RWPE2 (cell line): ENCODE data around the gene TXNDC11.

Source experiments
- ATAC-seq: fragments of 200-7000 bp; cut with Tn5 transposase; 3 replicates; pipeline ENCODE4 v1.9.1; 2021; ENCODE audit warnings: low read depth
- DNase-seq: peaks from one replicate; pipeline ENCODE4 v3.0.0-alpha.2; 2020; ENCODE audit warnings: low spot score
- H3K27ac ChIP-seq: fragments of 450-650 bp; 2 replicates; pipeline ENCODE4 v1.5.1; 2017; ENCODE audit warnings: mild to moderate bottlenecking; ENCODE audit not compliant: poor library complexity, severe bottlenecking
- H3K27me3 ChIP-seq: fragments of 250-450 bp; sonication (Bioruptor Pico); 2 replicates; pipeline ENCODE4 v1.5.1; 2021; ENCODE audit warnings: mild to moderate bottlenecking, moderate library complexity; ENCODE audit not compliant: insufficient read depth, poor library complexity, severe bottlenecking
- H3K36me3 ChIP-seq: fragments of 250-450 bp; sonication (Bioruptor Pico); 2 replicates; pipeline ENCODE4 v1.5.1; 2020; ENCODE audit warnings: low read depth, mild to moderate bottlenecking, moderate library complexity
- H3K4me1 ChIP-seq: fragments of 250-450 bp; sonication (Bioruptor Pico); 2 replicates; pipeline ENCODE4 v1.5.1; 2021; ENCODE audit warnings: mild to moderate bottlenecking, moderate library complexity; ENCODE audit not compliant: insufficient read depth, poor library complexity, severe bottlenecking
- H3K4me3 ChIP-seq: fragments of 250-450 bp; sonication (Bioruptor Pico); 2 replicates; pipeline ENCODE4 v1.5.1; 2021; ENCODE audit warnings: mild to moderate bottlenecking, moderate library complexity; ENCODE audit not compliant: severe bottlenecking
- H3K9me3 ChIP-seq: fragments of 250-450 bp; sonication (Bioruptor Pico); 2 replicates; pipeline ENCODE4 v1.5.1; 2021; ENCODE audit warnings: mild to moderate bottlenecking, moderate library complexity; ENCODE audit not compliant: severe bottlenecking
- CTCF ChIP-seq: fragments of 450-650 bp; IDR thresholded peaks from one replicate; pipeline ENCODE4 v1.5.1; 2017; ENCODE audit warnings: mild to moderate bottlenecking, moderate library complexity; ENCODE audit not compliant: poor library complexity, severe bottlenecking

The TXNDC11 gene

GRCh38 chr16:11729787-11730186 is 12.9 kb downstream of the TXNDC11 start:
- Histone ChIP-seq H3K4me3 (no peak overlapping the region), H3K4me1 (no peaks in the 10 kb centered on the region), H3K27ac (no peak overlapping the region), H3K27me3 (no peaks in the 10 kb centered on the region), H3K9me3 (no peaks in the 10 kb centered on the region), H3K36me3 (peaks cover 94% of the 10 kb centered on the region)
- DNase-seq (no peak), ATAC-seq (no peak)
- TF ChIP-seq CTCF, result no peak

- TF ChIP-seq CTCF, result no peak
These were observed 14.7 kb downstream of the TXNDC11 start for GRCh38 chr16:11727796-11728543.

GRCh38 chr16:11726008-11726407 is 16.6 kb downstream of the TXNDC11 start:
- Histone ChIP-seq H3K27me3 (no peaks in the 10 kb centered on the region), H3K4me3 (no peak overlapping the region), H3K36me3 (peaks cover 94% of the 10 kb centered on the region), H3K27ac (no peak overlapping the region), H3K4me1 (no peaks in the 10 kb centered on the region), H3K9me3 (no peaks in the 10 kb centered on the region)
- TF ChIP-seq CTCF, result no peak
- DNase-seq (no peak), ATAC-seq (no peak)

More at GRCh38 chr16:11727796-11728543, 14.7 kb downstream of the TXNDC11 start:
- Histone ChIP-seq H3K27ac (no peak overlapping the region), H3K4me3 (no peak overlapping the region), H3K9me3 (no peaks in the 10 kb centered on the region), H3K4me1 (no peaks in the 10 kb centered on the region), H3K36me3 (peaks cover 94% of the 10 kb centered on the region), H3K27me3 (no peaks in the 10 kb centered on the region)
- DNase-seq, result no peak
- ATAC-seq, result no peak

- Histone ChIP-seq H3K27ac (no peak overlapping the region), H3K9me3 (no peaks in the 10 kb centered on the region), H3K4me1 (no peaks in the 10 kb centered on the region), H3K36me3 (peaks cover 94% of the 10 kb centered on the region), H3K27me3 (no peaks in the 10 kb centered on the region), H3K4me3 (no peak overlapping the region)
- no peak for DNase-seq
- no peak for ATAC-seq
- TF ChIP-seq CTCF, result no peak
These were observed 17.2 kb downstream of the TXNDC11 start for GRCh38 chr16:11725457-11725856.

GRCh38 chr16:11722468-11722808 is 20.2 kb downstream of the TXNDC11 start:
- H3K36me3 ChIP-seq, result peaks cover 91% of the 10 kb centered on the region
- DNase-seq, result no peak
- H3K27me3 ChIP-seq, result no peaks in the 10 kb centered on the region
- no peak for ATAC-seq
- H3K4me1 ChIP-seq, result no peaks in the 10 kb centered on the region
- no peak overlapping the region for H3K27ac ChIP-seq
- no peaks in the 10 kb centered on the region for H3K9me3 ChIP-seq
- TF ChIP-seq CTCF, result no peak
- H3K4me3 ChIP-seq, result no peak overlapping the region
